Stimulated activated CD4-positive, alpha-beta T cell treated with anti-CD3 and anti-CD28 coated beads, Interleukin-15, amount 100 ng/mL, for 48 hours (primary cell): Measurements from ENCODE around the gene ERC1.

ENCODE experiments used
- DNase-seq, 2 donors: peaks; one replicate each; pipeline ENCODE4 v3.0.0-alpha.2; 2020; ENCODE audit warnings: low read depth in 2 of 2

Gene ERC1

DNA sequence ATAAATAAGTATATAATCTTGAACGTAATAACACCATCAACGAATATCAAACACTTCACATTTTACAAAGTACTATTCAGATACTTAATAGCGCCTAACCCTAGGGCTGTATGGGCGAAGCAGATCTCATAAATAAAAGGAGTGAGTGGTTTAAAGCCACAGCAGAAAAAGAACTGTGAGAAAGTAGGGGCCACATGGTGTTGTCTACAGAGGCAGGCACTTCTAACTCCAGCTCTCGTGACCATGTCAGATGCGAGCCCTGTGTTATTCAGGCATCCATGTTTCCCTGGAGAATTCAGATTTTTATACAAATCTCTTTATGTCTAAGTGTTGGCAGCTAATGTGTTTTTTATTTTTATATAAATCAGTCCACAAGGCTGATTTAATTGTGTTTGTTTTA lies 391.1 kb downstream of the ERC1 start:
- no peak for DNase-seq

DNA sequence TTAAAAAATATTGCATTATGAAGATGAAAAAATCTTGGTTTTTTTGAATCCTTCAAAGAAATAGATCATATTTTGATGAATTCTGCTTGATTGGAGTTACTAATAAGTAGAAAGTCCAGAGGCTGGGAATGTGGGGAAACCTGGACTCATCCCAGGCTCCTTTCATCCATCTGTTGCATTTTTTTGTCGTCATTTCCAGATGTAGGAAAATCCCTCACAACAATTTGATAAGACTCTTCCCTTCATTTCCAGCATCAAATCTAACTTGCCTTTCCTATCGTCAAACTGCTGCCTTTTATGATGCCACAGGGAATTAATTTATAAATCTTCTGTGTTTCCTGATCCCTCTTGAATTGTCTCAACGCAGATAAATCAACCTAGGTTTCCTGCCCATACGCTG lies 391.8 kb downstream of the ERC1 start:
- DNase-seq, result no peak

DNA sequence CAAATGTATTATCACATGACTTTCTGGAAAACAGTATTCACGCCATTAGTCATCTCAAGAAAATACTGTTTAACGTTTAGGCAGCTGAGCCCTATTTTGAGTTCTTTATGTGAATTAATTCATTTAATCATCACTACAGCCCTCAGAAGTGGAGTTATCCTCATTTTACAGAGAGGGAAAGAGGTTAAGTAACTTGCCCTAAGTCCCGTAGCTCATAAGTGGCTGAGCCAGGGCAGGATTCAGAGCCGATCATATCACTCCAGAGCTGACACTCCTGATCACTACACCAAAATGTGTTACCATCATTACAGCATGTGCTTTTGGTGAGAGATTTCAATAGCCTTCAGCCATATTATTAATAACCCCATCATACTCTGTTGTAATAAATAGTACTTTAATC lies 392.7 kb downstream of the ERC1 start:
- no peak for DNase-seq

DNA sequence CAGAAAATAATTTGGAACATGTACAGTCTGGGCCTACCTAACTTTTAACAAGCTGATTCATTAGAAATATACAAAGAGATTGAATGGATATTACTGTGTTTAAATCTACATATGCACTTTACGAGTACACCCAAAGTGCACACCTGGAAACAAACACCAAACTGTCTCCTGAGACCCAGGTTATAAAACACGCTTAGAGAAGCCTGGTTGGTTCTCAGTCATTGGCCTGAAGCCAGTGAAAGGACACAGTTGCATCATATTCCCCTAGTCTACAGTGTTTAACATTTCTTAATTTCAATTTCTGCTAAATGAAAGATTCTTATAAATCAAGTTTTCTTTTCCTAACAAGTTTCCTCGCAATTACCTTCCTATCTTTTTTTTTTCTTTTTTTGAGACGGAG lies 393.9 kb downstream of the ERC1 start:
- no peak for DNase-seq

DNA sequence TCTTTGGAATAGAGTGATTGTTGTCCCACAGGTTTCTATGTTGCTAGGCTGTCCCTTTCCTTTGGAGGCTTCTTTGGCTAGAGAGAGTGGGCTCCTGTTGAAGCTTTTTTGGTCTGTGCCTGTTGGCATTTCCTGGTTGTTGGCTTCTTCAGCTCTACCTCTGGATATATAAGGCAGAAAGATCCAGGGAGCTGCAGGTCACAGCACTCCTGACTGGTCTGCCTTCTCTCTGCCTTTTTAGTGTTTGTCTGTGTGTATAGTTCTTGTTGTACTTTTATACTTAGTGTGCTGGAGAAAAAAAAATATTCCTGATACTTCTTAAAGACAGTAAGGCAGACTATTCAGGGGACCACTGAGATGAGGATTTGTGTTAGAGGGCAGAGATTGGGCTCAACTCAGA lies 400.7 kb downstream of the ERC1 start:
- no peak for DNase-seq

DNA sequence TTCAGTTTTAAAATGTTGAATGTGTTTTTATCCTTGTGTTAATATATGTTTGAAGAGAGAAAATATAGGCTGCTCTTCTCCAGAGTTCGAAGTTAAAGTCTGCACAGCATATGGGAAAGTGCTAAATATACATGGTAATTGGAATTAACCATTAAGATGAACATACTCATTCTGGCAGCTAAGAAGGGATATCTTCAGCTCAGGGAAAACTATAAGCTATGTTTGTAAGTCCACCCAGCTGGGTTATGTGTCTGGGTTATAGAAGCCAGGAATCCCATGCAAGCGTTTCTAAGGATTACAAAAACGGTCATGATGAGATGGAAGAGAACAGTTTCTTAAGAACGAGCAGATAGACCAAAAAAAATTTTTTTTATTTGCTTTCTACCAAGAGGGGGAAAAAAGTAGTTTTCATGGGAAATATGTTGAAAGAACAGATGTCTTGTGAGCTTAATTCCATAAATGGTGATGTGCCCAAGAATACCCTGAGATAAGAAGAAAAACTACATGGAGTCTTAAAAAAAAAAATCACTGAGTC lies 404.5 kb downstream of the ERC1 start:
- DNase-seq, result no peak

DNA sequence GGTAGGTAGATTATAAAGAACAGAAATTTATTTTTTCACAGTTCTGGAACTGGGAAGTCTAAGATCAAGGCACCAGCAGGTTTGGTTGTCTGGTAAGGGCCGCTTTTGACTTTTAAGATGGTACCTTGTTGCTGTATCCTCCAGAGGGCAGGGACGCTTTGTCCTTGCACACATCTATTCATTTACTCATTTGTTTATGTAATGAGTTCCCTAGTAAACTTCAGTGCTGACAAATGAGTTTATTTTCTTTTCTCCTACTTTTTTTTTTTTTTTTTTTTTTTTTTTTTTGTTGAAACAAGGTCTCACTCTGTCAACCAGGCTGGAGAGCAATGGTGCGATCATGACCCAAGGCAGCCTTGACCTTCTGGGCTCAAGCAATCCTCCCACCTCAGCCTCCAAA lies 407.6 kb downstream of the ERC1 start:
- DNase-seq, result no peak

DNA sequence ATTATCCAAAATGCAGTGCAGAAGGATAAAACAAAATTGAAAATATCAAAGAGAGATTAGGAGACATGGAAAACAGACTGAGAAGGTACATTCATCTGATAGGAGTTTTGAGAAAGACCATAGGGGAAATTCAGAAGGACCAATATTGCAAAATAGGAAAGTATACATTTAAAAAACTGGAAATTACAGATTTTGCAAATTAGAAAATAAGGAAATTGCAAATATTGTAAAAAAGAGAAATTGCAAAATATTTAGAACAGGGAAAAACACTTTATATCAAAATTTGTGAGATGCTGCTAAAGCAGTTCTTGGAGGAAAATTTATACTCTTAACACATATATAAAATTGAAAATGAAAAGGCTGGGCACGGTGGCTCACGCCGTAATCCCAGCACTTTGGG lies 410.9 kb downstream of the ERC1 start:
- no peak for DNase-seq

DNA sequence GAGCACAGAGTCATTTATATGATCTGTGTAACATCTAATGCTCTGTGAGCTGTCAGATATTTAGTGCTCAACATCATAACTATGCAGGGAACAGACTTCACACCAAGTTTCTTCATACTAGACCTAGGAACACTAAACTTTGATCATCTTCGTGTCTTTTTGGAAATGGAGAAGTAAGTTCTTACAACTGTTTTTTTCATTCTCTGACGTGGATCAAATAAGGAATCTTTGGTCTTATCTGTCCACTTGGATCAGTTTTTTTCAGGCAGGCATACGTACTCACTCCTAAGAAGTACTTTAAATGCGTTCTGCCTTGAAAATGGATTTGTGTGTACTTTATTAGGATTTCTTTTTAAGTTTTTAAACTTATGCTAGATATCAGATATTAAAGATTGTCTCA lies 412.4 kb downstream of the ERC1 start:
- DNase-seq, result no peak

DNA sequence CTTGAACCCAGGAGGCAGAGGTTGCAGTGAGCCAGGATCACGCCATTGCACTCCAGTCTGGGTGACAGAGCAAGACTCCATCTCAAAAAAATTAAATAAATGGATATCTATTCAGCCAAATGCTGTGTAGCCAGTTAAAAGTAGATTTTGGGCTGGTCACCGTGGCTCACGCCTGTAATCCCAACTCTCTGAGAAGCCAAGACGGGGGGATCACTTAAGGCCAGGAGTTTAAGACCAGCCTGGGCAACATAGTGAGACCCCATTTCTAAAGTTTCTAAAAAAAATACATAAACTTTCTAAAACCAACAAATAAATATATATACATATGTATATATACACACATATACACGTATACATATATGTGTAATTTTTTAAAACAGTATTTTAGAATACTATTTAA lies 414.6 kb downstream of the ERC1 start:
- no peak for DNase-seq

DNA sequence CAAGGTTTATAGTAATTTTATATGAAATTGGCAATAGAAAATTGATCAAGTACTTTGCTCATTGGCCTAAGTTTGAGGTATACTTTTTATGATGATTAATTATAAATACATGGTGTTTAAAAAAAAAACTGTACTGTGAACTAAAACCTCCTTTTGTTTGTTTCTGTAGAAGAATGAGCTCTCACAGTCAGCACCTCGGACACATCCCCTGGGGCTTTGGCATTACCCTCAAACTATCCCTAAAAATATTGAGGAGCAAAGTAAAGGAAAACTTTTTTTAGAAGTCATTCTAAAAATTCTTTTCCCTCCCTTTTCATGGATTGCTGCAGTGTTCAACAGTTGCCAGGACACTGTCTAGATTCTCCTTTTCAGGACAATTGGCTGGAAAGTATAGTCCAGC lies 419.8 kb downstream of the ERC1 start:
- DNase-seq, result no peak

DNA sequence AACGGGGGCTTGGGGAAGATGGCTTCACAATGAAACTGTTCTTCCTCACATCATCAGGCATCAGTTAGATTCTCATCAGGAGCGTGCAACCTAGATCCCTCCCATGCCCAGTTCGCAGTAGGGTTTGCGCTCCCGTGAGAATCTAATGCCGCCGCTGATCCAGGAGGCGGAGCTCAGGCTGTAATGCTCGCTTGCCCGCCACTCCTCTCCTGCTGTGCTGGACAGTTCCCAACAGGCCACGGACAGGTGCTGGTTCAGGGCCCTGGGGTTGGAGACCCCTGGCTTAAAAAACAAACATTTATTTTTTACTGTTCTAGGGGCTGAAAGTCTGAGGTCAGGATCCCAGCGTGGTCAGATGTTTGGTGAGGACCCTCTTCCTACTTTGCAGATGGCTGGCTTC lies 422.9 kb downstream of the ERC1 start:
- DNase-seq, result no peak

DNA sequence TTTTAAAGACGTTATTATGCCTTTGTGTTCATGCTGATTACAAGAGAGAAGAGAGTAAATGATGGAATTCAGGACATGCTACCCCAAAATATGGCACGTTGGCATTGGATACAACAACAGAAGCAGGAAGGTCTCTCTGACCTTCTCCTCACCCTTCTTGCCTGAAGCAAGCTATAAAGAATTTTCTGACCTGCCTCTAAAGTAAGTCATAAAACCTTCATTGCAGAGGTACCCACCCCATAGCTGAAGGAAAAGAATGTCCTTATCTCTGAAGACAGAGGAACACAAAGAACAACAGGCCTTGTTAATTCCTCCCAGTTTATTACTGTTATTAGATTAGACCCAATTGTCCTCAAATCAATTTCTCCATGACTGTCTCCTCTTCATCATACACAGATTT lies 427.1 kb downstream of the ERC1 start:
- DNase-seq, result no peak

DNA sequence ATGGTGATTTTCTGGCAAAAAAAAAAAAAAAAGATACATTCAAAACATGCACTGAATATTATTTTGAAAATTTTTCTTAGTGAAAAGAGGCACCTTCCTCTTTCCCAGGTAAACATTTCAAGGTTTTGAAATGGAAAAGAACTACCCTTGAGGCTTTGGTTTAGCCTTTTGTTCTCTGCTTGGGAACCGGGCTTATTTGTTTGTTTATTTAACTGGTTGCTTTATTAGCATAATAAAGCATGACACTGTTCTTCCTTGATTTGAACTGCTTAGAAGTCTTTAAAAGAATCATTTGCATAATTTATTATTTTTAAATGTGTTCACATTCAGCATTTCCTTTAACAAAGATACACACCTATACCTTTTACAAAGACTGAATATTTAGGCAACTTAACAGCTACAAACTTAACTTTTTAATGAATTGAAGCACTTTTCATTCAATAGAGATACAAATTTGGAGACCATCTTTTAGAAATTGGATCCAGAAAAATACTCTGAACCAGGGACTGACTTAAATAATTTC lies 428.9 kb downstream of the ERC1 start:
- DNase-seq, result no peak

DNA sequence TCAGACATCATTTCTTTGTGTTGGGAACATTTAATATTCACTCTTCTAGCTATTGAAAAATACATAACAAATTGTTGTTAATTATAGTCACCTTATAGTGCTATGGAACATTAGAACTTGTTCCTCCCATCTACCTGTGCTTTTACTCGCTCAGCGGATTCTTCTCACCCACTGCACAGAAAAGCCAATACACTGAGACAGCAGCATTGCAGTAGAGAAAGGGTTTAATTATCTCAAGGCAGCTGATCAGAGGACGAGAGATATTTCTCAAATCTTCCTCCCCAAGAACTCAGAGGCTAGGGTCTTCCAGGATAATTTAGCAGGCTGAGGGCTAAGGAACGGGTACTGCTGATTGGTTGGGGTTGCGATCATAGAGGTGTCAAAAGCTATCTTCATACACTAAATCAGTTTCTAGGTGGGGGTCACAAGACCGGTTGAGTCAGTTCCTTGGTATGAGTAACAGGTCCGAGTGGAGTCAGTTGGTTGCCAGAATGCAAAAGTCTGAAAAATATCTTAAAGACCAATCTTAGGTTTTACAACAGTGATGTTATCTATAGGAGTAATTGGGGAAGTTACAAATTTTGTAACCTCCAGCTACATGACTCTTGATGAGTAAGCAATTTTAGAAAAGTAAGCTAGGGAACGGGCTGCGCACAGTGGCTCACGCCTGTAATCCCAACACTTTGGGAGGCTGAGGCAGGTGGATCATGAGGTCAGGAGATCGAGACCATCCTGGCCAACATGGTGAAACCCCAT lies 430.2 kb downstream of the ERC1 start:
- no peak for DNase-seq

DNA sequence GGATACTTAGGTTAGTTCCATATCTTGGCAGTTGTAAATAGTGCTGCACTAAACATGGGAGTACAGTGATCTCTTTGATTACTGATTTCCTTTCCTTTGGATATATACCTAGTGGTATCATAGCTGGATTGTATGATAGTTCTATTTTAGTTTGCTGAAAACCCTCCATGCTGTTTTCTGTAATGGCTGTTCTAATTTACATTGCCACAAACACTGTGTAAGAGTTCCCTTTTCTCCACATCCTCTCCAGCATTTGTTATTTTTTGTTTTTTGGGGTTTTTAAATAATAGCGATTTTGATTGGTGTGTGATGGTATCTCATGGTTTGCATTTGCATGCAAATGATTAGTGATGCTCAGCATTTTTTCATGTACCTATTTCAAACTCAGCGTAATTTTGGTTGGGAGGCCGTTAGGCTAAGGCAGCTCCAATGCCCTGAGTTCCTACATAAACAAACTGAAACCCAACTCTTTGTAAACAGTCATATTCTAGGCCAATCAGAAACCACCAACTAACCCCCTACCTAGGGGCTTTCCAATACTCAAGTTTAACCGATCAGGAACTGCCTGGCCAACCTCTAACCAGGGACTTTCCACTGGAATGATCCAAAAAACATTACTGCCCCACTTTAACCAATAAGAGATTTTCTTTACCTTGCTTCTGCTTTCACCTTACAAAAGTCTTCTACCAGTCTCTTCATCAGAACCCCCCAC lies 431.7 kb downstream of the ERC1 start:
- DNase-seq, result no peak

DNA sequence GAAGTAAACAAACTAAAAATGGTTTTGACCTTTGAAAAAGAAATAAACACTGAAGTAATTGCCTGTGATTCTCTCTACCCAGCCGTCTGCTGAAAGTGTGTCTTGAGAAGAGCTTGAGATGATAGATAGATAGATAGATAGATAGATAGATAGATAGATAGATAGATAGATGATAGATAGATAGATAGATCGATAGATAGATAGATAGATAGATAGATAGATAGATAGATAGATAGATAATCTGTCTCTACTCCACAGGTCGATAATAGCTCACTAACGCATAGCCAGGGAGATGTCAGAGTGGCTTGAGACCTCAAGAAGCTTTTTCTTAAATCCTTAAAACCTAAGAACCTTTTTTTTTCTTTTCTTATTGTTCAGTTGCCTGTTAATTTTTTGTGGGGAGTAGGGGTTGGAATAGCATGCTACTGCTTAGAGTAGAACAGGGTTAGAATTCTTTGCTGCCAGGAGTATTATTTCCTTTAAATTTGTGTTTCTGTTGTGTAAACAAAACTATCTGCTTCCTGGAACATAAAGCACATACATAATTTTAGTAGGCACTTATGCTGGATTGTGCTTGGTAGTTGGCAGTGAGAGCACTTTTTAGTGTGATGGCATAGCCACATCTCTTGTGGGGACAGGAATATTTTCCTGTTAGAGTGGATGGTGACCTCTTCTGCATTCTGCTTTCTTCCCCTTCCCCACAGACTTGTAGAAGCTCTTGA lies 433.8 kb downstream of the ERC1 start:
- no peak for DNase-seq

DNA sequence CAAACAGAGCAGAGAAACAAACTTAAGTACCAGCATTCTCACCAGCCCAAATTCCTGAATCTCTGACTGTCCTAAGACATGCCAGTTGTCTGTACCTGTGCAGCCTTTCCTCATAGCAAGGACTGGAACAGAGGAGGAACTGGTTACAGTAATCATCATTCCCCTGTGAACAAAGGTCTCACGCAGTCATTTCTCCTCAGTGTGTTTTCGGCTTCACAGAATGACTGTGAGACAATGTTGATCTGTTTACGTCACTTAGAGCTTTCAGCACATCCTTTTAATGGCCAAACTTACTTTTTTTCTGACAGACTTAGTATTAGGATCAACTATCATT lies 434.3 kb downstream of the ERC1 start:
- no peak for DNase-seq

DNA sequence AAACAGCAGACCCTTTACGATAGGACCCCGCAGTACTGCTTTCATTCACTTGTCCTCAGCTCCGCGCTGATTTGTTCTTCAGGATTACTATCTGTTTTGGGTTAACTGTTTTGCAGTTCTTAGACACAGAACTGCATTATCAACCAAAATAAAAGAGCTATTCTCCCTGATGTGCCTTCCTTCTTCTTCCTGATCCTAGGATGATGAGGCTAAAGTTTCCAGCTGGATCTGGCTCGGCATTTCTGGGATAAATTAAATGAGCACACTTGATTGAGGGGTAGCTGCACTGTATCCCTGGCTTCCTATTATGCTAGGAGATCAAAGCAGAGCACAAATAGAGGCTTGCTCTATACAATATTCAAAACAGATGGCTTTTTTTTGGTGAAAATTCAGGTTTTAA lies 437.6 kb downstream of the ERC1 start:
- DNase-seq, result no peak

DNA sequence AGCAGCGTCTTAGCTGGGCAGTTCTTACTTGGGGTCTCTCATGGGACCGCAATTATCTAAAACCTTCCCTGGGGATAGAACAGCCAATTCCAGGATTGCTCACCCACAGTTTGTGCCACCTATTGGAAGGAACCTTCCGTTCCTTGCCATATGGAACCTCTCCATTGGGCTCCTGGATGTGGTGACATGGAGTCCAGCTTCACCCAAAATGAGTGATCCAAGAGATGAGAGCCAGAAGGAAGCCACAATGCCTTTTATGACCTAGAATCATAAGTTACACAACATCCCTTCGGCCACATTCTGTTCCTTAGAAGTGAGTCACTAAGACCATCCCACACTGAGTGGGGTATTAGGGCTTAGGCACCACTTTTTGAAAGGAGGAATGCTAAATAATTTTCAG lies 439.0 kb downstream of the ERC1 start:
- DNase-seq, result no peak

DNA sequence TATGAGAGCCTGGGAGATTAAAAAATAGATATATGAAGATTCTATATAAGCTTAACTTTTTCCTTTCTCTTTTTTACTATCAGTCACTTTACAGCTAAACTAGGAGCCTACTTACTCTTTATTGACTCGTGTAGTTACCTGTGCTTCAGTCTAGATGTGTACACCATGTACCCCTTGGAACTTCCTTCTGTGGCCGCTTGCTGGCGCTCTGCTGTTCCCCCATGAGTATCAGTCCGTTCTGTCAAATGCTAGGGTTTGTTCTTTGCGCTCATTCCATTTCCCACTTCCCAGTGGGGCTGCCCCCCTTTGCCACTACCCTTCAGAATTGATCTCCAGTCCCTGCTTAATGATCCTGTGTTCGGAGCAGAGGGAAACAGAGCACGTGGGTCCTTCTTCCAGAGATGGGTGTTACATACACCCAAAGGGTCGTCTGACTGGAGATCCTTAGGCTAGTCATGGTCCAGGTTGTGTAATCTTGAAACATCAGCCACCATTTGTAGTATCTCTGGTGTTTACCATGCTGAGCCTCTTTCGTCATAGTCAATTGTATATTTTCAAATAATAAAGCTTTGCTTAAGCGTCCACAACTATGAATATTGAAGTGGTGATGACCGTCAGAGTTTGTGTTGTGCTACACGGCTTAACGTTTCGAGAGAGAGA lies 443.4 kb downstream of the ERC1 start:
- no peak for DNase-seq

DNA sequence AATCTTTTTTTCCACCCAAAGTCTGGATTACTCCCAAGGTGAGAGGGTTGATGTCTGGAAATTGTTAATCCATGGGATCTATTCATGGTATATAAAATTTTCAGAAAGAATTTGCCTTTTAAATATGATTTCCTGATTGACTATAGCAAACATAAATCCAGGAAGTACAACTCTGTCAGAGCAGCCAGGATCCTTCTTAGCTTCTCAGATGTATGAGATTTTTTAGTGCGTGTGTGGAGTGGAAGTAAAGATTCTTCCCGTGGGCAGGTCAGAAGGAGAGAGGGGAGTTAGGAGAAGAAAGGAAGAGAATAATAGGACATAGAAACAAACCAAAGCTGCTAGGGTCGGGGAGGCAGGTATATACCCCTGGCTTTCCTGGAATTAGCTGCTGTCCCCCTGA lies 444.0 kb downstream of the ERC1 start:
- no peak for DNase-seq
